Right cardiac atrium (tissue), 5 donors: ENCODE results near the gene EVPLL. TPM values are rescaled to one million over a fixed set of nuclear protein-coding genes. Genes with fewer than 3 reads are reported as not detected.
"Not testable (repeated sequence)": the region's sequence is repeated elsewhere in the genome, so short reads cannot be mapped to it uniquely, and the experiment has no call there.

ENCODE experiments used
- ATAC-seq, 2 donors: fragments of 200-7000 bp; cut with Tn5 transposase; one replicate each; pipeline versions ENCODE4 v1.8.0 to v1.9.1; 2020; ENCODE audit warnings: moderate library complexity in 2 of 2, mild to moderate bottlenecking in 1 of 2
- DNase-seq, 3 donors: peaks; one replicate each; pipeline ENCODE4 v3.0.0-alpha.2; 2020
- H3K27ac ChIP-seq: one replicate; pipeline ENCODE4 v1.5.1; 2013; ENCODE audit warnings: mild to moderate bottlenecking, low read length, control low read depth, moderate library complexity
- H3K27me3 ChIP-seq: one replicate; pipeline ENCODE4 v1.6.1; 2013; ENCODE audit not compliant: control insufficient read depth, insufficient read depth
- H3K4me1 ChIP-seq: one replicate; pipeline ENCODE4 v1.6.1; 2013; ENCODE audit warnings: low read length; ENCODE audit not compliant: control insufficient read depth, insufficient read depth
- H3K4me3 ChIP-seq: one replicate; pipeline ENCODE4 v1.5.1; 2013; ENCODE audit warnings: low read length, control low read depth
- H3K9me3 ChIP-seq: one replicate; pipeline ENCODE4 v1.6.1; 2013; ENCODE audit warnings: low read length; ENCODE audit not compliant: control insufficient read depth
- WGBS: extraction: QIAGEN DNeasy Blood & Tissue Kit; methylation state at CpG from one replicate; pipeline ENCODE4 v1.1.7; 2013; 5-methylcytosine and 5-hydroxymethylcytosine counted together
- intact Hi-C, 4 donors: fragments of 100-400 bp; cut with DNase I; formaldehyde crosslinking; loops; one replicate each; pipeline versions ENCODE4 v1.11.0 to v1.14.0; 2022 to 2023
- polyA plus RNA-seq: library from polyadenylated mRNA; stranded (reverse); fragments of 200-250 nt; gene quantifications from one replicate; pipeline ENCODE4 v1.2.3, GENCODE V29; 2013
- total RNA-seq, 4 donors: library from RNA; stranded (reverse); fragmentation: NEBNext Ultra II Directional; extraction: Animal tissue kit (Norgen Biotek cat#: 25700); gene quantifications; one replicate each; pipeline ENCODE4 v1.2.1, GENCODE V29; 2021
- donor health status: healthy with polysubstance abuse.
- donor health status: DM: no; HTN: yes; CAD: no.
- donor health status: DM: no; HTN: no; CAD: no.
- donor health status: DM: no; HTN: yes; CAD: no; lungs with severe emphysema.
- donor health status: DM: yes; HTN: yes; CAD: no.

Gene EVPLL
- total and polyA plus RNA-seq, 5 donors = not detected

GRCh38 chr17:18361837-18362697, 15.5 kb upstream of the EVPLL start:
- intact Hi-C loops = no loop called here
- no peaks in the 10 kb centered on the region for H3K27me3 ChIP-seq
- H3K9me3 ChIP-seq = no peaks in the 10 kb centered on the region
- peak overlapping the region; percentile 70 for H3K4me3 ChIP-seq
- ATAC-seq (no peak), DNase-seq (no peak)
- 59% methylated on average over 15 of the region's 15 CpGs for WGBS
- H3K4me1 ChIP-seq = no peaks in the 10 kb centered on the region
- H3K27ac ChIP-seq = peak overlapping the region; percentile 48

- H3K4me1 ChIP-seq = no peaks in the 10 kb centered on the region
- H3K27ac ChIP-seq = peak overlapping the region; percentile 46
- peak overlapping the region; percentile 70 for H3K4me3 ChIP-seq
- intact Hi-C loops = no loop called here
- ATAC-seq = peak; percentile 6 to 45
- 5% methylated on average over 14 of the region's 14 CpGs for WGBS
- no peaks in the 10 kb centered on the region for H3K9me3 ChIP-seq
- no peaks in the 10 kb centered on the region for H3K27me3 ChIP-seq
- DNase-seq = peak; percentile 76 to 88 (median 84)
Observed at GRCh38 chr17:18362698-18363100, 14.9 kb upstream of the EVPLL start.

DNA sequence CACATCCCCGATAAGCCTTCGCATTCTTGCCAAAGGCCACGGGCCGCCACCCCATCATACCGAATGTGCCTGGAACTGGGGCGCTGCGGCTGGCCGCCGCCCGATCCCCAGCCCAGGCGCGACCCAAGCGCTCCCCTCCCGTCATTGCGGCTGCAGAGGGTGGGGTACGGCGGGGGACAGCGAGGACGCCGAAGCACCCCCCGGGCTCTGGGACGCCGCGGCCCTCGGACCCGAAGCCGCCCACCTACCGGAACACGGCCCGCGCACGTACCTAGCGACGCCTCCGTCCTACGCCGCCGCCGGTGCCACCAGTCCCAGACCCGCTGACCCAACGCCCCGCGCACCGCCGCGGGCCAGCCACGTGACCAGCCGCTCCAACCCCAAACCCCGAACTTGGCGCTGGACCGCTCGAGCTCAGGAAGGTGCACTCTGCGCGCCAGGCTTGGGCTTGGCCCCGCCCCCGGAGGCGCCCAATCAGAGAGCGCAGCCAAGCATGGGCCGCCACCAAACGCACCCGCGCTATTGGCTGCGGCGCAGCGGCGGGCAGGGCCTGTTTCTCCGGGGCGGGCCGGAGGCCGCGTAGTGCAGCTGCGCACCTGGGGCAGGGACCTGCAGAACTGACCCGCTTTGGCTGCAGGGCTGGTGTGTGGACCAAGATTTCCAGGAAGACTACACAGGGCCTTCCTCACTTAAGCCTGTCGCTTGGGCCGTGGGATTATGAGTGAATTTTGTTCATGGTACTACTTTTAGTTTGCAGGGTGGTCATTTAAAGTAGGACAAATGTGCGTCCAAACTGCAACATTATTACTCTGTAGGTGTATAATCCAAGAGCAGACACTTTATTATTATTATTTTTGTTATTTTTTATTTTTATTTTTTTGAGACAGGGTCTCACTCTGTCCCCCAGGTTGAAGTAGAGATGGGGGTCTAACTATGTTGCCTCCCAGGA, 14.2 kb upstream of the EVPLL start, which contains the start of gene SHMT1:
Gene SHMT1, minus strand, starts transcription at position 450 of the 949 bp plus-strand sequence. CDS start 7,569 bp downstream, outside the sequence.
- H3K27ac ChIP-seq = peak within 1 kb of the TSS; percentile 46
- H3K27me3 ChIP-seq = no peaks in the 10 kb centered on the region
- no peaks in the 10 kb centered on the region for H3K9me3 ChIP-seq
- under 1% methylated on average over 76 of the region's 76 CpGs for WGBS
- ATAC-seq (peak; percentile 100), DNase-seq (peak; percentile 94 to 98 (median 98))
- intact Hi-C loops = no loop called here
- no peaks in the 10 kb centered on the region for H3K4me1 ChIP-seq
- peak within 1 kb of the TSS; percentile 70 for H3K4me3 ChIP-seq

DNA sequence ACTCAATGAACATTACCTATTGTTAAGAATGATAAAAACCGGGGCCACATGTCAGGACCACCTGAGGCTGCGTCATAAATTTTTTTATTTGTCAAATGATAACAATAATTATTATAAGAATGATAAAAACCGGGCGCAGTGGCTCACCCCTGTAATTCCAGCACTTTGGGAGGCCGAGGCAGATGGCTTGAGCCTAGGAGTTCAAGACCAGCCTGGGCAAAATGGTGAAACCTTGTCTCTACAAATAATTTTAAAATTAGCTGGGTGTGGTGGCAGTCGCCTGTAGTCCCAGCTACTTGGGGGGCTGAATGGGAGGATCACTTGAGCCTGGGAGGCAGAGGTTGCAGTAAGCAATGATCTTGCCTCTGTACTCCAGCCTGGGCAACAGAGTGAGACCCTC, 13.4 kb upstream of the EVPLL start:
- Histone ChIP-seq H3K4me3 (no peak overlapping the region), H3K27me3 (no peaks in the 10 kb centered on the region), H3K4me1 (no peaks in the 10 kb centered on the region), H3K27ac (no peak overlapping the region), H3K9me3 (no peaks in the 10 kb centered on the region)
- intact Hi-C loops = no loop called here
- no peak for DNase-seq
- 90% methylated on average over 6 of the region's 6 CpGs for WGBS
- no peak for ATAC-seq

DNA sequence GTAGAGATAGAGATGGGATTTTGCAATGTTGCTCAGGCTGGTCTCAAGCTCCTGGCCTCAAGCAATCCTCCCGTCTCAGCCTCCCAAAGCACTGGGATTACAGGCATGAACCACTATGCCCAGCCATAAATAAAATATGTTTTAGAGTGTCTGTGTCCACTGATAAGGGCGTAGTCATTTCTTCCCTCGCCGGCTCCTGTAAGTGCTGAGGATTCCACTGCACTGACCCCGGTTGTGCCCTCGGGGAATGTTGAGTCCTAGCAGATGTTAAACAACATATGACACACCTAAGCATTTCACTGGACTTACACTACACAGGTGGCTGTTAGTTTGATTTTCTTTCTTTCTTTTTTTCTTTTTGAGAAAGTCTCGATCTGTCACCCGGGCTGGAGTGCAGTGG, 8.6 kb upstream of the EVPLL start:
- intact Hi-C loops = no loop called here
- ATAC-seq (no peak), DNase-seq (no peak)
- Histone ChIP-seq H3K4me3 (no peak overlapping the region), H3K27me3 (no peaks in the 10 kb centered on the region), H3K4me1 (no peaks in the 10 kb centered on the region), H3K9me3 (no peaks in the 10 kb centered on the region), H3K27ac (no peak overlapping the region)
- WGBS = 81% methylated on average over 8 of the region's 8 CpGs

DNA sequence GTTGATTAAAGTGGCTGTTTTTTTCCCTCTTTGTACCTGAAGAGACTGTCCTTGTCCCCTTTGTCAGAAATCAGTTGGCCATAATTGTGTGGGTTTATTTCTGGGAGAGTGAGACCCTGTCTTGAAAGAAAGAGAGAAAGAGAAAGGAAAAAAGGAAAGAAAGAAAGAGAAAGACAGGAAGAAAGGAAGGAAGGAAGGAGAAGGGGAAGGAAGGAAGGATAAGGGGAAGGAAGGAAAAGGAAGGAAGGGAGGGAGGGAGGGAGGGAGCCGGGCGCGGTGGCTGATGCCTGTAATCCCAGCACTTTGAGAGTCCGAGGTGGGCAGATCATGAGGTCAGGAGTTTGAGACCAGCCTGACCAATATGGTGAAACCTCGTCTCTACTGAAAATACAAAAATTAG, 6.8 kb upstream of the EVPLL start:
- WGBS = 62% methylated on average over 5 of the region's 5 CpGs
- H3K27me3 ChIP-seq = no peaks in the 10 kb centered on the region
- no peak overlapping the region for H3K27ac ChIP-seq
- ATAC-seq = no peak
- intact Hi-C loops = no loop called here
- H3K9me3 ChIP-seq = no peaks in the 10 kb centered on the region
- DNase-seq = no peak
- H3K4me1 ChIP-seq = no peaks in the 10 kb centered on the region
- H3K4me3 ChIP-seq = no peak overlapping the region

- Histone ChIP-seq H3K4me1 (no peaks in the 10 kb centered on the region), H3K4me3 (no peak overlapping the region), H3K9me3 (no peaks in the 10 kb centered on the region), H3K27ac (no peak overlapping the region), H3K27me3 (no peaks in the 10 kb centered on the region)
- ATAC-seq = no peak
- DNase-seq = no peak
- intact Hi-C loops = no loop called here
- WGBS = 79% methylated on average over 7 of the region's 7 CpGs
Observed at GRCh38 chr17:18371455-18371854, 6.1 kb upstream of the EVPLL start.

- DNase-seq, ATAC-seq, H3K4me3 ChIP-seq, H3K27me3 ChIP-seq, H3K27ac ChIP-seq, intact Hi-C loops, H3K4me1 ChIP-seq, H3K9me3 ChIP-seq: not testable (repeated sequence)
- 87% methylated on average over 6 of the region's 6 CpGs for WGBS
Observed at GRCh38 chr17:18373181-18373580, 4.4 kb upstream of the EVPLL start.

- Histone ChIP-seq H3K27me3 (no peaks in the 10 kb centered on the region), H3K4me1 (no peaks in the 10 kb centered on the region), H3K4me3 (no peak overlapping the region), H3K9me3 (no peaks in the 10 kb centered on the region), H3K27ac (no peak overlapping the region)
- ATAC-seq (no peak), DNase-seq (no peak)
- WGBS = 80% methylated on average over 7 of the region's 7 CpGs
- intact Hi-C loops = no loop called here
Observed at GRCh38 chr17:18374216-18374615, 3.4 kb upstream of the EVPLL start.

DNA sequence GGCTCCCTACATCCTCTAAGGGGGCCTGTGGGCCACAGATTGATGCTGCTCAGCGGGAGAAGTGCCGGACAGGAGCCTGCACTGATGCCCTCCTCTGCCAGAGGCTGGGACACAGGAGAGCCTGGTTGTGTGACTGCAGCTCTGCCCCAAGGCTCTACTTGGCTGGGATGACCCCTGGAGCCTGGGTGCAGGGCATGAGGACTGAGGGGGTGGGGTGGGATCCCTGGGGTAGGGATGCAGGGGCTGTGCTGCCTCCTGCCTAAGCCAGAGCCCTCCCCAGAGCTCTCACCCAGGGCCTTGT, 577 bp downstream of the EVPLL start:
- intact Hi-C loops = no loop called here
- Histone ChIP-seq H3K9me3 (no peaks in the 10 kb centered on the region), H3K4me3 (no peak overlapping the region), H3K27me3 (no peaks in the 10 kb centered on the region), H3K27ac (no peak overlapping the region), H3K4me1 (no peaks in the 10 kb centered on the region)
- DNase-seq (no peak), ATAC-seq (no peak)
- 87% methylated on average over 2 of the region's 2 CpGs for WGBS

DNA sequence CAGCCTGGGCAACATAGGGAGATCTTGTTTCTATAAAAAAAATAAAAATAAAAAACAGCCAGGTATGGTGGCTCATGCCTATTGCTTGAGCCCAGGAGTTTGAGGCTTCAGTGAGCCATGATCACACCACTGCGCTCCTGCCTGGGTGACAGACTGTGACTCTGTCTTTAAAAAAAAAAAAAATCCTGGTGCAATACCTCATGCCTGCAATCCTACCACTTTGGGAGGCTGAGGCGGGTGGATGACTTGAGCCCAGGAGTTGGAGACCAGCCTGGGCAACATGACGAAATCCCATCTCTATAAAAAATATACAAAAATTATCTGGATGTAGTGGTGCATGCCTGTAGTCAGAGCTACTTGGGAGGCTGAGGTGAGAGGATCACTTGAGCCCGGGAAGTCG, 1.0 kb downstream of the EVPLL start:
- intact Hi-C loops, DNase-seq, H3K4me3 ChIP-seq, H3K27ac ChIP-seq, ATAC-seq, H3K27me3 ChIP-seq, H3K4me1 ChIP-seq, H3K9me3 ChIP-seq: not testable (repeated sequence)
- 84% methylated on average over 5 of the region's 5 CpGs for WGBS
